ENCODE results near the gene CEP350.

- no peak for TF ChIP-seq POLR2AphosphoS5 (IDR thresholded peaks at IDR 0.05; ENCODE audit: borderline replicate concordance, low read depth, low read length)
- no peak for TF ChIP-seq FOXP2 (optimal IDR thresholded peaks at IDR 0.05; ENCODE audit: control extremely low read depth, extremely low read length, insufficient read depth)
Observed at GRCh38 chr1:179955287-179955680, 674 bp downstream of the CEP350 start.
